Stimulated activated CD4-positive, alpha-beta T cell treated with anti-CD3 and anti-CD28 coated beads, Interleukin-15, amount 100 ng/mL, for 24 hours (primary cell): ENCODE data around the gene ITPKC.
"Not testable (repeated sequence)": the region's sequence is repeated elsewhere in the genome, so short reads cannot be mapped to it uniquely, and the experiment has no call there.

ENCODE experiments used
- DNase-seq: peaks from one replicate; pipeline ENCODE4 v3.0.0-alpha.2; 2020

Gene ITPKC

DNA sequence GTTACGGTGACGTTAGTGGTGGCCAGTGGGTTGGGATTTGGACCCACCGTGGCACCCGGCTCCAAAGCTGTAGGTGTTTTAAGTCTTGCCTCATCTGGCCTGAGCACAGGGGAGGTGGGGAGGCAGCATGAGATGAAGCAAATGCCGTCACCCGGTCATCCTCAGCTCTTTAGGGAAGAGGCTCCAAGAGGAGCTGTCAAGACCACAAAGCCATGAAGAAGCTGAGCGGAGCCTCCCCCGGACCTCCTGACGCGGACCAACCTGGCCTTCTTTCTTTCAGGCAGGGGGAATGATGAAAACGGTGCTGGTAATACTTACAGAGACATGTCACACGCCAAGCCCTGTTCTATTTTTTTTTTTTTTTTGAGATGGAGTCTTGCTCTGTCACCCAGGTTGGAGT, 26.0 kb downstream of the ITPKC start:
- DNase-seq: no peak

DNA sequence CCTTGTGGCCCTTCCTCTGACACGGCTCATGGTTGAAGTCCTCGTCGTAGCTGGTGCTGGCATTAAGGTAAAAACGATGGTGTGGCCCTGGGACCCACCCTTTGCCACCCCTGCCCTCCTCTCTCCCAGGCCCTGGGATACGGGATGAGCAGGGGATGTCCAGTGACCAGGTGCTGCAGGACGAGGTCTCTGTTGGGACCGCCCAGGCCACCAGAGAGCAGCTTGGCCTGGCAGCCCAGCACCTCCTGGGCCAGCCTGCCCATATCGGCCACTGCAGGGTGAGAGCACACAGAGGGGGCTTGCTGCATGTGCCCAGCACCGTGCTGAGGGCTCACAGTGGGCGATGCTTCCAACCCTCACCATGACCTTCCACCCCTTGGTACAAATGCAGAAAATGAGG, 27.0 kb downstream of the ITPKC start:
- DNase-seq: no peak

DNA sequence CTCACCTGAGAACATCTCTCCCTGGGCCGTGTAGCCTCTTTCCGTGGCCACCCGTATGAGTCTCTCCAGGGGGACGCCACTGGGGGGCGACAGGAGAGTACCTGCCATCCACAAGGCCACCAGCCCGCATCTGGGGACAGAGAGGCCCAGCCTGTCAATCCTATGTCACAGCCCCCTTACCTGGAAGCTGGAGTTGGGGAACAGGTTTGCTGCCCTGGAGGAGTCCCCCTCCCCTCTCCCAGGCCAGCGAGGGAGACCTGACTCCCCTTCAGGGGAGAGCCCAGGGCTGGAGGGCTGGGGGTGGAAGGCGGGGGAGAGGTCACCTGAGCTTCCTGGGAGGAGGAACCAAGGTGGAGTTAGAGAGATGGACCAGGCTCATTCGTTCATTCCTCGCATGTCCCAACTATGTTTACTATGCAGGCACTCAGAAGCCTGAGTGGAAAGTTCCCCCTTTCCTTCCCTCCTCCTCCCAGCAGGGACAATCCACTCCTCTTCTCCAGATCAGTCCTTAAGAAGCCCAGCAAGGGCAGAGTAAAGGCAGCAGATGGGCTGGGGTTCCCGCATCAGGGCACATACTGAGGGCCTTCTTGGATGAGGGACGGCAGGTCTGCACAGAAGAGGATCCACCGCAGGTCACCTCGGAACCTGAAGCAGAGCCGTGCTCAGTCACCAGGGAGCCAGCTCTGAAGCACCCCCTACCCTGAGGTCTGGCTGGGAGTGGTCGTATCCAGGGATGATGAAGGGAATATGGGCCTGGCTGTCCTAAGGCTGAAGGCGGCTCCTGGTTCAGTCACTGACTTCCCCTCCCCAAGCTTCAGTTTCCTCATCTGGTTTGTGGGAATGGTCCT, 27.9 kb downstream of the ITPKC start:
- peak; percentile 40 for DNase-seq

GRCh38 chr19:40745402-40745780, 28.5 kb downstream of the ITPKC start:
- no peak for DNase-seq

- DNase-seq: no peak
These were observed 30.6 kb downstream of the ITPKC start for GRCh38 chr19:40747536-40747935.

DNA sequence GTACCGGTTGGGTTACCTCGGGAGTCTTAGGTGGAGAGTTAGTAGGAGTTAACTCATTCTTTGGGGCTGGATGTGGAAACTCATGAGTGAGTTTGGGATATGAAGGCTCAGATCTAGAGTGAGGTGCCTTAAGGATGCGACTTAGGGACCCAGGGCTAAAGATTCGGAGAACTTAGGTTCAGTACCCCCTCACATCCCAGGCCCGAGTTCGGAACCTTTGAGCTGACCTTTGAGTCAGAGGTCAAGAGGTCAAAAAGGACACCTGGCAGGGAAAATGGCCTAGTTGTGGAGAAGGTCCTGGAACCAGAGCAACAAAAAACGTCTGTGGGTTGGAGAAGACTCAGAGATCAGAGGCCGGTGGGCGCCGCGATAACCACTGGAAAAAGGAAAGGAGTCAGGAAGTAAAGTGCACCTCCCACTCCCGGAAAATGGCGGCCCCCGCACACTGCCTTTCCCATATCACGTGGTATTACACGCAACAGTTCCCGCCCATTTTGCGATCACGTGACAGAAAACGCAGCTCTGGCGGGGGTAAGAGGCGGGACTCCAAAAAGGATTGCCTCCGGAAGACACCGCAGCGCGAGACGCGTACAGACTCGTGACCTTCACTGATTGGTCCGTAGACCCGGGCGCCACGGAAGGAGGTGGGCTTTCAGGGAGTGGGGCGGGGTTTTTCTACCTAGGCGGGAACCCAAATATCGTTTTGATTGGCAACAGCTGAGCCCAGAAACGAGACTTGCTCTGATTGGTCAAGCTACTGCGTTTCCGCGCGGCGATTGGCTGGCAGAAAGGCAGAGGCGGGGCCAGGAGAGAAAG, 33.4 kb downstream of the ITPKC start, which contains the start of gene ACTMAP:
TSS of gene ACTMAP (minus strand) at position 420 of the 816 bp plus-strand sequence. CDS start 674 bp downstream, outside the sequence.
- peak; percentile 99 for DNase-seq

- peak; percentile 98 for DNase-seq
These were observed 34.1 kb downstream of the ITPKC start, which contains the start of gene SNRPA for GRCh38 chr19:40750874-40751537. SNRPA (plus strand) TSS chr19:40751203; CDS start chr19:40751409, 206 bp downstream.

DNA sequence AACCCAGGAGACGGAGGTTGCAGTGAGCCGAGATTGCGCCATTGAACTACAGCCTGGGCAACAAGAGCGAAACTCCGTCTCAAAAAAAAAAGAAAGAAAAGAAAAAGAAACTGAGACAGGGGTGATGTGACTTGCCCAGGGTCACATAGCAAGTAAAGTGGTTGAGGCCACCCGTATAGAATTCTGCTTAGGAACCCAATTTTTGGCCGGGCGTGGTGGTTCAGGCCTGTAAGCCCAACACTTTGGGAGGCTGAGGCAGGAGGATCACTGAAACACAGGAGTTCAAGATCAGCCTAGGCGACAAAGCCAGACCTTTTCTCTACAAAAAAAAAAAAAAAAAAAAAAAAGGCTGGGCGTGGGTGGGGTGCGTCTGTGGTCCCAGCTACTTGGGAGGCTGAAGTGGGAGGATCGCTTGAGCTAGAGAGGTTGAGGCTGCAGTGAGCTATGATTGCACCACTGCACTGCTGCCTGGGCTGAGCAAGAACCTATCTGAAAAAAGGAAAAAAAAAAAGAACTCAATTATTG, 35.4 kb downstream of the ITPKC start:
- DNase-seq: peak; percentile 42

DNA sequence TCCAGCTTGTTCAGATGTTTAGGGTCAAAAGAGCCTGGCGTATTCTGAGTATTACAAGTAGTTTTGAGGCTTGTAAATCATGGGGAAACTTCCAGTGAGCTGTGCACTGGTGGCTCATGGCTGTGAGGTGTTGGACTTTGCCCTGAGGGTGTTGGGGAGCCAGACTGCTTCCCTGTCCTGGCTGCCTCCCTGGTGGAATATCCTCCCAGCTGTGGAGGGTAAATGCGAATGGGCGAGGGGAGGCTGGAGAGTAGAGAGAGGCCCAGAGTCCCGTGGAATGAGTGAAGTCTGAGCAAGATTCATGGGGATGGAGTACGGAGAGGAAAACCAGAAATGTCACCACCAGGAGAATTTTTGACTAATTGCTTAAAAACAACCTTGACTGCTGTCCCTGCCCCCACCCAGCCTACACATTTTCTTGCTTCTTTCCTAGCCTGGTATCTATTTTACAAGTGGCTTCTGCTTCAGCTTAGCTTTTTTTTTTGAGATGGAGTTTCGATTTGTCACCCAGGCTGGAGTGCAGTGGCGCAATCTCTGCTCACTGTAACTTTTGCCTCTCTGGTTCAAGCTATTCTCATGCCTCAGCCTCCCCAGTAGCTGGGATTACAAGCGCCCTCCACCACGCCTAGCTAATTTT, 37.8 kb downstream of the ITPKC start:
- DNase-seq: peak; percentile 86

DNA sequence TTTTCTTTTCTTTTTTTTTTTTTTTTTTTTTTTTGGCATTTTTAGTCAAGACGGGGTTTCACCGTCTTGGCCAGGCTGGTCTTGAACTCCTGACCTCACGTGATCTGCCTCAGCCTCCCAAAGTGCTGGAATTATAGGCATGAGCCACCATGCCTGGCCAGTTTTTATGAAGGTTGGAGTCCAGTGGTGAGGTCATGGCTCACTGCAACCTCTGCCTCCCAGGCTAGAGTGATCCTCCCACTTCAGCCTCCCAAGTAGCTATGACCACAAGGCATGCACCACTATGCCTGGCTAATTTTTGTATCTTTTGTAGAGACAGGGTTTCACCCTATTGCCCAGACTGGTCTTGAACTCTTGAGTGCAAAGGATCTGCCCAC, 38.3 kb downstream of the ITPKC start:
- no peak for DNase-seq

- no peak for DNase-seq
These were observed 38.9 kb downstream of the ITPKC start for GRCh38 chr19:40755791-40756190.

DNA sequence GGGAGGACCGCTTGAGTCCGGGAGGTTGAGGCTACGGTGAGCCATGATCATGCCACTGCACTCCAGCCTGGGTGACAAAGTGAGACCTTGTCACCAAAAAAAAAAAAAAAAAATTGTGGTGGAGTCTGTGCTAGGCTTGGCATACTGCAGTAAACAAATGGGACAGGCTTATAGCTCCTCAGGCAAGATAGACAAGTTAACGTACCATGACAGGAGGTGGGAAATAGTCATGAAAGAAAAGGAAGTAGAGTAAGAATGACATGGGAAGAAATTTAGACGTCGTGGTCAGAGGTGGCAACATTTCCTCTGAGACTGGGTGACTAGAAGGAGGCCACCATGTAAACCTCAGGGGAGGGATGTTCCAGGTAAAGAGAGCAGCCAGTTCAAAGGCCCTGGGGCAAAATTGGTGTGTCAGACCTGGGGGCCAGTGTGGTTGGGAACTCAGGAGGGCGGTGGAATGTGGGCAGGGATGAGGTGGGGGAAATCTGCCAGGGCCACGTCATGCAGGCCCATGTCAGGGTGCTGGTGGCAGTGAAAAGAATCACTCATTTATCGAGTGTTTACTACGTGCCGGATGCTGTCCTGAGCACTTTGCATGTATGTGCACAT, 39.7 kb downstream of the ITPKC start:
- DNase-seq: peak; percentile 60

DNA sequence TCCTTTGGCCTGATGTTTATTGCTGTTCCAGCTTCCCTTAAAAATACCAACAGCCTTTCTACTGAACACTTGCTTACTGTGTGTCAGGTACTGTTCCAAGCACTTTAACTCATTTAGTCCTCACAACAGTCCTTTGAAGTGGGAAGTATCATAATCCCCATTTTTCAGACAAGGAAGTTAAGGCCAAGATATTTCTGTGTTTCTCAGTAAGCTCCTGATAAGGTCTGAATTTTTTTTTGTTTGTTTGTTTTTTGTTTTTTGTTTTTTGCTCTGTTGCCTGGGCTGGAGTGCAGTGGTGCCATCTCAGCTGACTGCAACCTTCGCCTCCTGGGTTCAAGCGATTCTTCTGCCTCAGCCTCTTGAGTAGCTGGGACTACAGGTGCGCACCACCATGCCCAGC, 41.6 kb downstream of the ITPKC start:
- DNase-seq: no peak

- DNase-seq: no peak
These were observed 42.4 kb downstream of the ITPKC start for GRCh38 chr19:40759352-40759751.

GRCh38 chr19:40762754-40763470, 46.0 kb downstream of the ITPKC start:
- DNase-seq: no peak

- no peak for DNase-seq
These were observed 46.6 kb downstream of the ITPKC start for GRCh38 chr19:40763526-40763925.

DNA sequence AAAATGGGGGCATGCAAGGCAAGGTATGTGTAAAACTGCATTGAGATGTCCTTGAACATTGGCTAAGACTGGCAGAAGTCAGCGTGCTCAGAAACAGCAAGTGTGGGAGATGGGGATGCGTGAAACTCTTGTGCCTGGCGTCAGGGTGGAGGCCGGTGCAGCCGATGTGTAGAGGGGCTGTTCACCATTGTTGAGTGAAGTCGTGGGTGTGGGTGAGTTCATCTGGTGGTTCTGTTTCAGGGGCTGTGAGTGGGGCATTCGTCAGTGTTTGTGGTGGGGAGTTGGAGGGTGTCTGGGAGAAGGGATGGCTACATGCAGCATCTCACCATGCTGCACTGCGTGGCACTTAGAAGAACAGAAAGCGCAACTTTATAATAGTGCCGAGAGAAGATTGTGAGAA, 47.1 kb downstream of the ITPKC start:
- DNase-seq: no peak

- not testable (repeated sequence) for DNase-seq
These were observed 49.5 kb downstream of the ITPKC start for GRCh38 chr19:40766385-40766784.

- no peak for DNase-seq
These were observed 52.0 kb downstream of the ITPKC start for GRCh38 chr19:40768869-40769268.

DNA sequence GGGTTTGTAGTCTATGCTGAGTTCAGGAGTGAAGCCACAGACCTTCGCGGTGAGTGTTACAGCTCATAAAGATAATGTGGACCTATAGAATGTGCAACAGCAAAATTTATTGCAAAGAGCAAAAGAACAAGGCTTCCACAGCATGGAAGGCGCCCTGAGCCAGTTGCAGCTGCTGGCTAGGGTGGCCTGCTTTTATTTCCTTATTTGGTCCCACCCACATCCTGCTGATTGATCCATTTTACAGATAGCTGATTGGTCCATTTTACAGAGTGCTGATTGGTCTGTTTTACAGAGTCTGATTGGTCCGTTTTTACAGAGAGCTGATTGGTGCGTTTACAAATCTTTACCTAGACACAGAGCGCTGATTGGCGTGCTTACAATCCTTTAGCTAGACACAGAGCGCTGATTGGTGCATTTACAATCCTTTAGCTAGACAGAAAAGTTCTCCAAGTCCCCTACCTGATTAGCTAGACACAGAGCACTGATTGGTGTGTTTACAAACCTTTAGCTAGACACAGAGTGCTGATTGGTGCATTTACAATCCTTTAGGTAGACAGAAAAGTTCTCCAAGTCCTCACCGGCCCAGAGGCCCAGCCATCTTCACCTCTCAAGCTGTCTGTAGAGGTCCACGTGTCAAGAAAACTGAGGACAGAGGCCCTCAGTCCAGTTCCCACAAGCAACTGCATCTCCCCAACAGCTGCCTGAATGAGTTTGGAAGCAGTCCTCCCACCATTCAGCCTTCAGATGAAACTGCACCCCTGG, 54.4 kb downstream of the ITPKC start:
- DNase-seq: not testable (repeated sequence)
